Right lobe of liver (tissue), 6 donors: ENCODE measurements around the gene TMEM255B. TPM values are rescaled to one million over a fixed set of nuclear protein-coding genes. Genes with fewer than 3 reads are reported as not detected.

Experiments
- ATAC-seq, 4 donors: fragments of 200-7000 bp; cut with Tn5 transposase; one replicate each; pipeline ENCODE4 v1.9.1; 2020; ENCODE audit warnings: mild to moderate bottlenecking in 4 of 4, moderate library complexity in 4 of 4
- DNase-seq, 3 donors: peaks; one replicate each; pipeline ENCODE4 v3.0.0-alpha.2; 2020
- H3K27ac ChIP-seq, 3 donors: fragments of 200-600 bp; one replicate each; pipeline ENCODE4 v1.8.0; 2022
- H3K27me3 ChIP-seq, 2 donors: fragments of 200-600 bp; one replicate each; pipeline ENCODE4 v1.8.0; 2022
- H3K36me3 ChIP-seq, 4 donors: fragments of 200-600 bp; sonication (generic) in 1 of 4; one replicate each; pipeline versions ENCODE4 v1.5.1 to v1.8.0; 2017 to 2022; ENCODE audit warnings: control low read depth in 1 of 4
- H3K4me1 ChIP-seq, 4 donors: fragments of 200-600 bp; sonication (generic) in 1 of 4; one replicate each; pipeline versions ENCODE4 v1.5.1 to v1.8.0; 2017 to 2022; ENCODE audit warnings: control low read depth in 1 of 4
- H3K4me3 ChIP-seq, 3 donors: fragments of 200-600 bp; one replicate each; pipeline ENCODE4 v1.8.0; 2022
- H3K9me3 ChIP-seq, 4 donors: fragments of 200-600 bp; sonication (generic) in 1 of 4; one replicate each; pipeline versions ENCODE4 v1.5.1 to v1.8.0; 2017 to 2022; ENCODE audit warnings: control low read depth in 1 of 4
- CTCF ChIP-seq, 4 donors: fragments of 200-600 bp in 3 of 4; fragments of 450-650 bp in 1 of 4; IDR thresholded peaks; one replicate each; pipeline versions ENCODE4 v1.5.1 to v1.8.0; 2016 to 2022; ENCODE audit warnings: antibody characterized with exemption in 4 of 4, mild to moderate bottlenecking in 2 of 4
- POLR2A ChIP-seq: fragments of 450-650 bp; IDR thresholded peaks from one replicate; pipeline ENCODE4 v1.6.1; 2017; ENCODE audit warnings: antibody characterized with exemption, mild to moderate bottlenecking
- WGBS: methylation state at CpG from one replicate; pipeline ENCODE4 v1.1.6; 2018; ENCODE audit warnings: low coverage, low lambda C conversion rate; ENCODE audit not compliant: insufficient coverage; ENCODE audit errors: missing lambda C conversion rate; 5-methylcytosine and 5-hydroxymethylcytosine counted together
- intact Hi-C, 2 donors: fragments of 100-400 bp; cut with DNase I; formaldehyde crosslinking; loops; one replicate each; pipeline versions ENCODE4 v1.11.2 to v1.14.1; 2022
- long read RNA-seq: library from polyadenylated mRNA; unstranded; transcript quantifications from one replicate; pipeline ENCODE4 v2.0.0, GENCODE V29; 2019
- total RNA-seq, 6 experiments: library from RNA; depleted of rRNA in 2 of 6; stranded (reverse); fragments of >200 nt in 2 of 6; fragmentation: NEBNext Ultra II Directional in 3 of 6; extraction: Animal tissue kit (Norgen Biotek cat#: 25700) in 3 of 6; gene quantifications; one replicate each; pipeline versions ENCODE4 v1.1.0 to v1.2.4, GENCODE V29; 2016 to 2023
- donor health status: DM: no; HTN: yes; CAD: no.
- donor health status: DM: no; HTN: no; CAD: no.
- donor health status: DM: no; HTN: no; CAD: no.
- donor health status: DM: no; HTN: yes; CAD: no.
- donor health status: DM: no; HTN: yes; CAD: no.

The TMEM255B gene
- 10 to 100 TPM in 1 of 6 experiments, 1 to 10 TPM in 5; 2.5 to 10.4 (median 6.2) TPM for total RNA-seq
- long read RNA-seq, full-length matches to known transcripts, result 2 of 3 reads
- long read RNA-seq, partial matches to known transcripts, result 0 of 3 reads
- long read RNA-seq, other reads (novel, unspliced or antisense), result 1 of 3 reads

GRCh38 chr13:113758651-113759524 is at the start of gene TMEM255B:
TMEM255B (plus strand) TSS chr13:113759226; CDS start chr13:113759270, 44 bp downstream.
- intact Hi-C loops, result no loop called here
- peak; percentile 16 to 60 (median 54) for TF ChIP-seq CTCF (IDR thresholded peaks at IDR 0.05)
- no peak for TF ChIP-seq POLR2A
- peak within 1 kb of the TSS; percentile 56 to 71 (median 57) for H3K4me3 ChIP-seq
- DNase-seq (peak; percentile 87 to 91 (median 90)), ATAC-seq (peak; percentile 94 to 97 (median 95))
- no peaks in the 10 kb centered on the region for H3K36me3 ChIP-seq
- no peaks in the 10 kb centered on the region for H3K27me3 ChIP-seq
- no peaks in the 10 kb centered on the region for H3K9me3 ChIP-seq
- peak within 1 kb of the TSS; percentile 41 to 79 (median 47) for H3K27ac ChIP-seq
- peaks cover 0 to 10% (median 3%) of the 10 kb centered on the region in 4 donors for H3K4me1 ChIP-seq
- whole genome bisulfite sequencing, result under 1% methylated on average over 30 of the region's 80 CpGs

- H3K36me3 ChIP-seq, result no peaks in the 10 kb centered on the region
- no peak for TF ChIP-seq CTCF (IDR thresholded peaks at IDR 0.05)
- no peak for TF ChIP-seq POLR2A
- no peak overlapping the region for H3K4me3 ChIP-seq
- DNase-seq, result no peak
- WGBS, result 37% methylated on average over 3 of the region's 11 CpGs
- no peaks in the 10 kb centered on the region for H3K4me1 ChIP-seq
- no peak overlapping the region for H3K27ac ChIP-seq
- no peaks in the 10 kb centered on the region for H3K27me3 ChIP-seq
- intact Hi-C loops, result no loop called here
- H3K9me3 ChIP-seq, result no peaks in the 10 kb centered on the region
- ATAC-seq, result peak in 1 of 4 donors; percentile 35
These were observed 36.1 kb upstream of the TMEM255B start for GRCh38 chr13:113722921-113723320.

GRCh38 chr13:113723410-113724015 is 35.5 kb upstream of the TMEM255B start:
- Histone ChIP-seq H3K4me1 (no peaks in the 10 kb centered on the region), H3K36me3 (no peaks in the 10 kb centered on the region), H3K9me3 (no peaks in the 10 kb centered on the region), H3K4me3 (no peak overlapping the region), H3K27me3 (no peaks in the 10 kb centered on the region), H3K27ac (no peak overlapping the region)
- ATAC-seq, result no peak
- TF ChIP-seq POLR2A (no peak), CTCF (IDR thresholded peaks at IDR 0.05) (no peak)
- WGBS, result 48% methylated on average over 8 of the region's 13 CpGs
- DNase-seq, result no peak
- intact Hi-C loops, result no loop called here

- WGBS, result no CpG with 5 or more reads among the region's 30 CpGs
- intact Hi-C loops, result no loop called here
- no peaks in the 10 kb centered on the region for H3K27me3 ChIP-seq
- H3K4me3 ChIP-seq, result no peak overlapping the region
- no peaks in the 10 kb centered on the region for H3K9me3 ChIP-seq
- DNase-seq (peak in 1 of 3 donors; percentile 50), ATAC-seq (peak in 1 of 4 donors; percentile 6)
- TF ChIP-seq POLR2A (no peak), CTCF (IDR thresholded peaks at IDR 0.05) (no peak)
- H3K27ac ChIP-seq, result no peak overlapping the region
- no peaks in the 10 kb centered on the region for H3K4me1 ChIP-seq
- H3K36me3 ChIP-seq, result no peaks in the 10 kb centered on the region
These were observed 34.8 kb upstream of the TMEM255B start for GRCh38 chr13:113724016-113724758.
